Neutrophil (primary cell): ENCODE measurements around the gene NALCN.

Experiments
- H3K27ac ChIP-seq: fragments of 200-600 bp; sonication (generic); 2 replicates; pipeline ENCODE4 v1.5.1; 2016; ENCODE audit warnings: mild to moderate bottlenecking, moderate library complexity
- H3K27me3 ChIP-seq: fragments of 200-600 bp; sonication (generic); 2 replicates; pipeline ENCODE4 v1.6.0; 2016; ENCODE audit warnings: mild to moderate bottlenecking
- H3K36me3 ChIP-seq: fragments of 200-600 bp; sonication (generic); 2 replicates; pipeline ENCODE4 v1.5.1; 2017
- H3K4me1 ChIP-seq, 2 experiments: fragments of 200-600 bp in 1 of 2; sonication (generic) in 1 of 2; 1 replicate in 1 of 2; 2 replicates in 1 of 2; pipeline versions ENCODE4 v1.5.1 to v1.6.1; 2013 to 2016; ENCODE audit warnings: low read depth in 1 of 2, low read length in 1 of 2, mild to moderate bottlenecking in 1 of 2, moderate library complexity in 1 of 2; ENCODE audit not compliant: control insufficient read depth in 1 of 2, insufficient read depth in 1 of 2
- H3K4me3 ChIP-seq, 2 experiments: fragments of 200-600 bp in 1 of 2; sonication (generic) in 1 of 2; 1 replicate in 1 of 2; 2 replicates in 1 of 2; pipeline ENCODE4 v1.5.1; 2013 to 2016; ENCODE audit warnings: low read depth in 1 of 2, low read length in 1 of 2, mild to moderate bottlenecking in 1 of 2, moderate library complexity in 1 of 2
- H3K9me3 ChIP-seq: fragments of 200-600 bp; sonication (generic); 2 replicates; pipeline ENCODE4 v1.5.1; 2016
- CTCF ChIP-seq: fragments of 200-600 bp; sonication (generic); IDR thresholded peaks from 2 replicates; pipeline ENCODE4 v1.5.1; 2016; ENCODE audit warnings: antibody characterized with exemption

Gene NALCN

GRCh38 chr13:101399365-101399764 lies 16.9 kb downstream of the NALCN start:
- H3K4me1 ChIP-seq, result no peaks in the 10 kb centered on the region
- no peak for TF ChIP-seq CTCF
- H3K4me3 ChIP-seq, result no peak overlapping the region
- no peaks in the 10 kb centered on the region for H3K27me3 ChIP-seq
- no peak overlapping the region for H3K27ac ChIP-seq
- no peaks in the 10 kb centered on the region for H3K9me3 ChIP-seq
- H3K36me3 ChIP-seq, result no peaks in the 10 kb centered on the region

- Histone ChIP-seq H3K27ac (no peak overlapping the region), H3K36me3 (no peaks in the 10 kb centered on the region), H3K4me1 (no peaks in the 10 kb centered on the region), H3K9me3 (no peaks in the 10 kb centered on the region), H3K4me3 (no peak overlapping the region), H3K27me3 (no peaks in the 10 kb centered on the region)
- no peak for TF ChIP-seq CTCF
Observed at GRCh38 chr13:101398920-101399319, 17.4 kb downstream of the NALCN start.

- no peaks in the 10 kb centered on the region for H3K9me3 ChIP-seq
- no peak overlapping the region for H3K4me3 ChIP-seq
- H3K4me1 ChIP-seq, result no peaks in the 10 kb centered on the region
- H3K27ac ChIP-seq, result no peak overlapping the region
- H3K36me3 ChIP-seq, result no peaks in the 10 kb centered on the region
- TF ChIP-seq CTCF, result no peak
- H3K27me3 ChIP-seq, result no peaks in the 10 kb centered on the region
Observed at GRCh38 chr13:101398191-101398590, 18.1 kb downstream of the NALCN start.

- H3K27me3 ChIP-seq, result no peaks in the 10 kb centered on the region
- H3K36me3 ChIP-seq, result no peaks in the 10 kb centered on the region
- H3K4me1 ChIP-seq, result no peaks in the 10 kb centered on the region
- H3K9me3 ChIP-seq, result no peaks in the 10 kb centered on the region
- no peak overlapping the region for H3K4me3 ChIP-seq
- TF ChIP-seq CTCF, result no peak
- no peak overlapping the region for H3K27ac ChIP-seq
Observed at GRCh38 chr13:101397742-101398141, 18.6 kb downstream of the NALCN start.

GRCh38 chr13:101394605-101395004 lies 21.7 kb downstream of the NALCN start:
- TF ChIP-seq CTCF, result no peak
- H3K27me3 ChIP-seq, result no peaks in the 10 kb centered on the region
- no peak overlapping the region for H3K27ac ChIP-seq
- H3K36me3 ChIP-seq, result no peaks in the 10 kb centered on the region
- H3K4me3 ChIP-seq, result no peak overlapping the region
- H3K4me1 ChIP-seq, result no peaks in the 10 kb centered on the region
- no peaks in the 10 kb centered on the region for H3K9me3 ChIP-seq

DNA sequence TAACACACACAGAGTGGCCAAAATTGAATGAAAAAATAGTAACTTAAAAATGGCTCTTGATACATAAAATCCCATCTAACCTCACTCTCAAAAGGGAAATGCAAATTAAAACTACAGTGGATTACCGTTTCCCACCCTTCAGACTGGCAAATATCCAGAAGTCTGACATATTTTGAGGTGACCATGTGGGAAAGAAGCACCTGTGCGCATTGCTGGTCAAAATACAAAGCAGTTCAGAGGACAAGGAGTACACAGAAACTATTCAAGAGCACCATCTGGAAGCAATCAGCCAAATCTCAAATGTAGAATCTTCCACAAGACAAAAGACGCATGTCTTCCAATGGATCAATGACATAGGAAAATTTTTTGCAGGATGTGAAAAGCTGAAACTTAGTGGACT lies 23.2 kb downstream of the NALCN start:
- Histone ChIP-seq H3K27me3 (no peaks in the 10 kb centered on the region), H3K9me3 (no peaks in the 10 kb centered on the region), H3K36me3 (no peaks in the 10 kb centered on the region), H3K4me1 (no peaks in the 10 kb centered on the region), H3K27ac (no peak overlapping the region), H3K4me3 (no peak overlapping the region)
- TF ChIP-seq CTCF, result no peak
